GM19438 (cell line): ENCODE results near the gene MYLK.
"Not testable (repeated sequence)": the region's sequence is repeated elsewhere in the genome, so short reads cannot be mapped to it uniquely, and the experiment has no call there.

ENCODE experiments used
- ATAC-seq: cut with Tn5 transposase; IDR thresholded peaks from one replicate; pipeline ENCODE4 v1.9.1; 2021; ENCODE audit warnings: low read depth; ENCODE audit not compliant: unreplicated experiment

The MYLK gene

DNA sequence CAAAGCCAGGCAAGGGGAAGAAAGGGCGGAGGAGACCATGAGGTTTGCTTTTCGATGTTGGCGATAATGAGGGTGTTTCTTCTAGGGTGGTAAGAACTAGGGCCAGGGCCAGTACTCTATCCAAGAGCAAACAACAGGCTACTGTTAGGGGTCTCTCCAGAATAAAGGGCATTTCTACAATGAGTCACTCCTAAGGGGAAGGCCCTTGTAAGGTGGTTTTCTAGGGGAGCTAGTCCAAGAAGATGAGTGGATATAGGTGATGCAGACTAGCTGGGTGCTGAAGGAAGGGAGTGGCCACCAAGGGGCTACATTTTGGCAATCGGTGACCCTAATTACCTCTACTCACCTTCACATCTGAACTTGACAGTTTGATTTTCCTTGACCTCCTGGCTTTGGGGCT is 150.8 kb downstream of the MYLK start:
- ATAC-seq, result no peak

DNA sequence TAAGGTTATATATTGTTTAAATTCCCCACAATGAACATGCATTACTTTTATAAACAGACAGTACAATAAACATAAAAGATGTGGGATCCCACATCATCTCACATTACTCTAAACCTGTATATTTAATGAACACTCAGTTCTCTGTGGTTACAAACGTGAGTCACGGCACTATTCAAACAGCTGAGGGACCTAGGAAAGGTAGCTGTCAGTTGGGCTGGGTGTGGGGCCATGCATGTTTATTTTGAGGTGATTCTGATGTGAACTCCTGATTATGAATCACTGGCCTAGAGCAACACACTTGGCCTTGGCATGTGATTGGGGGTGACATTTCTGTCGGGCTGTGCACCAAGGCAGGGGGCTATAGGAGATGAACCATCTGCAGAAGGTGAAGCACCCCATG is 151.7 kb downstream of the MYLK start:
- ATAC-seq, result no peak

DNA sequence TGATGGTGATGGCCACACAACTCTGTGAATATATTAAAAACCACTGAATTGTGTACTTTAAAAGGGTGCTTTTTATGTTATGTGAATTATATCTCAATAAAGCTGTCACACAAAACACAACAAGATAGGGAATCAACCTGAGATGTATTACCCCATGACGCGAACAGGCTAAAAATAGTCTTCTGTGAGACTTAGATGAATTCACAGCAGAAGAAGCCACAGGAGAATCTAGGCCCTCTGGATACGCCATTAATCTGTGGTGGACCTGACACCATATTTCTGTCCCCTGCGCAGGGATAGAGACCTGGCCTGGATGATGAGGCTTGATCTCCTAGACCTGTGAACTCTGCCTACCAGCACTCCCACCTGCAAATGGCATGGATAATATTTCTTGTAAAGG is 153.3 kb downstream of the MYLK start:
- no peak for ATAC-seq

GRCh38 chr3:123728991-123729390 is 155.1 kb downstream of the MYLK start:
- no peak for ATAC-seq

GRCh38 chr3:123728014-123728413 is 156.1 kb downstream of the MYLK start:
- ATAC-seq, result no peak

DNA sequence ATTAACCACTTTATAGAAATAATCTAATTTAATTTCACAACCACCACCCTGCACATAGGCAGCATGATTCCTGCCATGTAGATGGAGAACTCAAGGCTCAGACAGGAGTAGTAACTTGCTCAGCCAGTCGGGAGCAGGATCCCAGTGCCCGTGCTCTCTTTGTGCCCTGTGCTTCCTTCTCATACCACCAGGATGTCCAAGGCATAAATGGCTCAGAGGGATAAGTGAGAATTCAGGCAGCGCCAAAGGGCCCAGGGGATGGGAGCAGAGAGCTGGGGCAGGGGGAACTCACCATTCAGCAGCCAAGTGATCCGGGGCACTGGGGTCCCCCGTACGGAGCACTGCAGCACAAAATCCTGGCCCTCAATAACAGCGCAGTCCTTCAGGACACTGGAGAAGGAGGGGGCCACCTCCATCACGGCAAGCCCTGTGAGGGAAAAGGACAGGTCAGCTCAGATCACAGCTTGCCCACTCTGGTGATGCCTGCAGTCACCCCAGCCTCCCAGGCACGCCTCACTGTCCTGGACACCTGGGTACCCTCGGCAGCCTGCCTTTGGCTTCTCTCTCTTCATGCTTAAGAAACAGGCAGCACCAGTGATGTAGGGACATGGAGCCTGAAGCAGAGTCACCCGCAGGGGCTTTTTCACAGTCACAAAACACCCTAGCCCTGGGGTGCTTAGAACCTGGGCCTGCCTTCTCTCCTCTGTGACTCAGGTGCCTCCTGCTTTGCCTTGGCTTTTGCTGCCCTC is 158.3 kb downstream of the MYLK start:
- ATAC-seq, result no peak

DNA sequence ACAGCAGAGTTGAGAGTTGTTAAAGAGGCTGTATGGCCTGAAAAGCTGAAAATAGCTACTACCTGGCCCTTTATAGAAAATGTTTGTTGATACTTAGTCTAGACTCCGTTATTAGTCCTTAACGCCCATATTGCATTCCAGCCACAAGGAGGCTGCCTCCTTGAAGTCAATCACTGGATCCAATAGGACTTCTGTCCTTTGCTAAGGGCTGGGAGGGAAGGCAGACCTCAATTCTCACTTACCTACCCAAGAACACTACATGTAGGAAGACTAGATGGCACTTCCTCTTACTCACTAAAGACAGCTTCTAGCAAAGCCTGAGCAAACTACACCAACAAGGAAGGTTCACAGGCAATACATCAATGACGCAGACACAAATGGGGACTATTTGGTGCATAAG is 159.8 kb downstream of the MYLK start:
- ATAC-seq, result no peak

GRCh38 chr3:123723522-123724168 is 160.5 kb downstream of the MYLK start:
- ATAC-seq, result no peak

DNA sequence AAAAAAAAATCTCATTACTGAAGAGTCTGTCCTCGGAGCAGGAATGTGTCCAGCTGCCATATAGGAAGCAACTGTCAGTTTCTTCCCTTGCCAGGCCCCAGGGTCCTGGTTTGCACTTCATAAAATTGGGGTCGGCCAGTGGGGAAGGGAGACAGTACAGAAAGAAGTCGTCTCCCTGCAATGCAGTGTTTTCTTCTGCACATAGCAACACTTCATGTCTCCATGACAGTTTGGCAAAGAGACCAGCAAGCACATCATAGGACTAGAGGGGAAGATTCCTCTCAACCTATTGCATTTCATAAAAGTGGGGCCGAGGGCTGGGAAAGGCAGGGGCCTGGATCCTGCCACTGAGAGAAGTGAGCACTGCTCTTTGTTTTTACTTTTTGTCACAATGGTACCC is 161.1 kb downstream of the MYLK start:
- ATAC-seq, result no peak

GRCh38 chr3:123722456-123722855 is 161.7 kb downstream of the MYLK start:
- no peak for ATAC-seq

- ATAC-seq, result no peak
These were observed 162.1 kb downstream of the MYLK start for GRCh38 chr3:123722021-123722420.

DNA sequence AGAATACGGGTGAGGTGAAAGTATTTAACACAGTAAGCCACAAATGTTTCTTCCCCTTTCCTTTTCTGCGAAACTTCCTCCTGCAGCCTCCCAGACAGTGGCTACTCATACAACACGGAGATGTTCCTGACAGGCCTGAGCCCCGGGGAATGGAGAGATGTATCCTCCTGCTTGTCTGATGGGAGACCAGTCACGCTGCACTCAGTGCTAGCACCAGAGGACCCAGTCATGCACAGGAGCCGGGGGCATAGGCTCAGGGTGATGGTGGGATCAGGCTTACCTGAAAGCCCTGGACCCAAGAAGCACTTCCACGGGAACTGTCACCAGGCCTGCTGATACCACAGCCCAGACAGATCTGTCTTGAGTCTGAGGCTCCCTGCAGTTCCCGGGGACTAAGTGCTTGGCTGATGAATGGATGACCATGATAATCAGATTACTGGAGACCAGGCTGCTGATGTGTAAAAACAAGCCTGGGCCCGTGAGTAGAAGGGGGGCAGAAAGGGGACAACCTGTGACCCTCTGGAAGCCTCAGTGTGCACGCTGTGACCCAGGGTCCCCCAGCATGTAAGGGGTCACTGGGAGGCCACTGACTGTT is 162.9 kb downstream of the MYLK start:
- not testable (repeated sequence) for ATAC-seq

DNA sequence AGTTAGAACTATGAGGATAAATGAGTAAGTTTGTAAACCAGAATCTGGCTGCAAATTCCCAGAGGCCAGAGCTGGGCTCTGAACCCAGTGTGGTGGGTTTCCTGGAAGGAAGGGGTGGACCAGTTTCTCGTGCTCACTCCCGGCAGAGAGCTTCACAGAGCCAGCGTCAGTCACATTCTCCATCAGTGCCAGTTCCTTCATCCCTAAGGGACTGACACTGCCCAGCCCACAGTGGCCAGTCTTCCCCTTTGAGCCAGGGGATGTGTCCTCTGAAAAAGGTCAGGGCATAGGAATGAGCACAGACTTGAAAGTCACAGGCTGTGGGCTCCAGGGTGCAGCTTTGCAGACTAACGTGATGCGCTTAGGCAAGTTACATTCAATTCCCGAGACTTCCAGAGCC is 163.5 kb downstream of the MYLK start:
- ATAC-seq, result no peak

DNA sequence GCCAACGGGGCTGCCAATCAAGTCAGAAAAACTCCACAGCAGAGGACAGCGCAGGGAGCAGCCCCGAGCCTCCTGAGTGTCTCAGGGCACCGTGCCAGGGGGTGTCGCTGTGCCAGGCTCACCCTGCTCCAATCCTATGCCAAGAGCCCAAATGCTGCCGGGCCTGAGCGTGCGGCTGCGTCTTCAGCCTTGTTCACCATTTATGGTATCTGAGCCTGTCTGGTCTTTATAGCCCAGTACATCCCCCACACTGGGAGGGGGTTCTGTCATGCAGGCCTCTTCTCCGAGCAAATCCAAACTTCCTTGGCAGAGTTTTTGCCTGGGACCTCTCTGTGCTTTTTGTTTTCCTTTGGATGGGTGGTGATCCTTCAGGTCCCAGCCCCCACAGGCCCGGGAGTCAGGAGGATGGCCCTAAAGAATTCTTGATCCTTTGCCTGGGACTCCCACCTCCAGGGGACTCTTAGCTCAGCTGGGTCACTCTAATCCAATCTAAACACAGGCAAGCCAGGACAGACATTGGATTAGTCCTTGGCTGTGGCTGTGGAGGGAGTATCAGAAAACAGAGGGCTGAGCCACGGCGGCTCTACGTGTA is 164.2 kb downstream of the MYLK start:
- ATAC-seq, result no peak

GRCh38 chr3:123719061-123719756 is 164.9 kb downstream of the MYLK start:
- not testable (repeated sequence) for ATAC-seq

- ATAC-seq, result no peak
These were observed 166.0 kb downstream of the MYLK start for GRCh38 chr3:123718108-123718507.

DNA sequence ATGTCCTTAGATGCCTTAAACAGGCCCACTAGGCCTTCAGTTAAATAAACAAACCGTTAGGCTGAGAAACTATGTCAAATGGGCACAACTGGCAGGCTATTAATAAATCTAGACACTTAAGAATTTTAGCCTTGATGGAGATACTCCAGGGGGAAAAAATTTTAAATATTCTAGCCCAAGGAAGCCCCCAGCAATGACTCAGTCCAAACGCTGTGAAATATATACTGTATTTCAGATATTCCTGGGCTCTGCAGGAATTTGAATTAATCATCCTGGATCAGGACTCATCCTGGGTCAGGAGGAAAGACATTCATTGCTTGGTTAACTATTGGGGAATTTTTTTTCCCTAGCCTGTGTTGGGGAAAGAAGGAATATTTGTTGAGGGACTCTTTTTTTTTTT is 166.7 kb downstream of the MYLK start:
- not testable (repeated sequence) for ATAC-seq

GRCh38 chr3:123716411-123716810 is 167.7 kb downstream of the MYLK start:
- ATAC-seq, result no peak

DNA sequence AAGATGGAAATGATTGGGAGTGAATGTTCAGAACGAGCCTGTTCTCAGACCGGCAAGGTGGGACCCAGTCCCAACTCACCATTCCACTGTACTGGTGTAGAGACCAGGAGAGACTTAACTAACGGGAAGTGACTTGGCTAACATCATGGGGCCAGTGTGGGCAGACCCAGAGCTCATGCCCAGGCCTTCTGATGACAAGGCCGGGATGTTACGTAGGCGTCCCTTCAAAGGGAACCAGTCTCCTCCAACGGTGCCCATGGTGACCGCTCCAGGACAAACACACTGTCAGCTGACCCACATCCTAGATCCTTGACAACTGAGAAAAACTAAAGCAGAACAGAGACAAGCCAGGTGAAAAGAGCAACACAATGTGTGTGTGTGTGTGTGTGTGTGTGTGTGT is 170.9 kb downstream of the MYLK start:
- no peak for ATAC-seq

DNA sequence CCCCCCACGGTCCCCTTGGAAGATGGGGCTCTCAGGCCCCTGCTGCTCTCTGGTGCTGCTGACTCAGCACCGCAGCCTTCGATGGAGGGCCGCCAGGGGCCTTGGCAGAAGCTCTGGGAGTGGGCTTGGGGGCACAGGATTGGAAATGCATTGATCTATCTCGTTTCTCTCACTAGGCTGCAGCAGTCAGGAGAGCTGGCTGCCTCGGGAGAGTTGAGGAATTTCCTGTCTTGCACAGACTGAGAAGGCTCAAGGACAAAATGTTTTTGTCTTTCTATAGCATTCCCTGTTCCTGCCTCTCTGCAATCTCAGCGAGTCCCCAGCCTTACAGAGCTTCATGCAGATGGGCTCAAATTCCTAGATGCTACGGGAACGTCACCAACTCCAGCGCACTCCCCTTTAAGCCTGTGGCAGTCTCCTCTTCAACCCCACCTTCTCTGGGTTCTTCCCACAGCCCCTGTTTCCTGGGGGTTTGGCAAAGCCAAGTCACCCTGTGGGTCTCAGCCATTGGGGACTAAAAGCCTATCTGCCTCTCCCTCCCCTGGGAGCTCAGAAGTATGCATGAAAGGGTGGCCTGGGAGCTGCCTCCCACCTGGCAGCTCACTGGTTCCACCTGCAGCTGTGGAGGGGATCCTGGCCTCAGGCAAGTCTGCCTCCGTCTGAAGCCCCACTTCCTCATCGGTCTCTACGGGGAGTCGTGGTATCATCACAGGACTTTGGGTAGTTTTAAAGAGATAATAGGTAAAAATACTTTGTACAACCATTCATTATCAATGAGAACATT is 171.9 kb downstream of the MYLK start:
- no peak for ATAC-seq
